ENCODE data around the gene MMP10. TPM values are rescaled to one million over a fixed set of nuclear protein-coding genes. Genes with fewer than 3 reads are reported as not detected.

The MMP10 gene
- total RNA-seq (ENCODE audit: low replicate concordance): 0.71 and 2.0 TPM in 2 replicates
- long read RNA-seq, partial matches to known transcripts: 0 of 4 reads
- long read RNA-seq, other reads (novel, unspliced or antisense): 0 of 4 reads

DNA sequence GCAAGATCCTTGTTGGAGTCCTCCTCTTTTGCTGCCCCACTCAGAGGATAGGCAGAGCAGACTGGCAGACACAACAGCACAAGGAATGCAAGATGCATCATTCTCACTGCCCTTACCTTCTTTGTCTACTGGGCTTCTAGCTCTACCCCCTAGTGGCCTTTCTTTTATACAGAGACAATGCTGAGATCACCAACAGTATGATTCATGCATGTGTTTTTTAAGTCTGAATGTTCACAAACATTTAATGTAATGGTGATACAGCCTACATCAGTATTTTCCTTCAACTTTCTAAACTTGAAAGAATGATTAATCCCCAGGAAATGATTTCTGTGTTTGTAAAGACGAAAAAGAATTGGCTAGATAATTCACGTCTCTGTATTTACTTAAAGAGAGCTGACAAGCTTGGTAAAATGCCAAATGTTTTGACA, at the start of gene MMP10:
Gene MMP10, minus strand, starts transcription at position 138 of the 428 bp plus-strand sequence. Its CDS starts 37 bp downstream, at position 101.
- Mint-ChIP-seq H3K4me3 (no peak within 1 kb of the TSS), H3K9me3 (no peaks in the 10 kb centered on the region), H3K4me1 (ENCODE audit: unreplicated experiment) (peaks cover 7% of the 10 kb centered on the region), H3K36me3 (no peaks in the 10 kb centered on the region), H3K27ac (no peak within 1 kb of the TSS), H3K27me3 (peaks cover 6% of the 10 kb centered on the region)
- DNase-seq (ENCODE audit: extremely low spot score, unreplicated experiment): no peak
- TF ChIP-seq, protein P1, sequence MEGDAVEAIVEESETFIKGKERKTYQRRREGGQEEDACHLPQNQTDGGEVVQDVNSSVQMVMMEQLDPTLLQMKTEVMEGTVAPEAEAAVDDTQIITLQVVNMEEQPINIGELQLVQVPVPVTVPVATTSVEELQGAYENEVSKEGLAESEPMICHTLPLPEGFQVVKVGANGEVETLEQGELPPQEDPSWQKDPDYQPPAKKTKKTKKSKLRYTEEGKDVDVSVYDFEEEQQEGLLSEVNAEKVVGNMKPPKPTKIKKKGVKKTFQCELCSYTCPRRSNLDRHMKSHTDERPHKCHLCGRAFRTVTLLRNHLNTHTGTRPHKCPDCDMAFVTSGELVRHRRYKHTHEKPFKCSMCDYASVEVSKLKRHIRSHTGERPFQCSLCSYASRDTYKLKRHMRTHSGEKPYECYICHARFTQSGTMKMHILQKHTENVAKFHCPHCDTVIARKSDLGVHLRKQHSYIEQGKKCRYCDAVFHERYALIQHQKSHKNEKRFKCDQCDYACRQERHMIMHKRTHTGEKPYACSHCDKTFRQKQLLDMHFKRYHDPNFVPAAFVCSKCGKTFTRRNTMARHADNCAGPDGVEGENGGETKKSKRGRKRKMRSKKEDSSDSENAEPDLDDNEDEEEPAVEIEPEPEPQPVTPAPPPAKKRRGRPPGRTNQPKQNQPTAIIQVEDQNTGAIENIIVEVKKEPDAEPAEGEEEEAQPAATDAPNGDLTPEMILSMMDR (conservative IDR thresholded peaks at IDR 0.05): peak; percentile 68

DNA sequence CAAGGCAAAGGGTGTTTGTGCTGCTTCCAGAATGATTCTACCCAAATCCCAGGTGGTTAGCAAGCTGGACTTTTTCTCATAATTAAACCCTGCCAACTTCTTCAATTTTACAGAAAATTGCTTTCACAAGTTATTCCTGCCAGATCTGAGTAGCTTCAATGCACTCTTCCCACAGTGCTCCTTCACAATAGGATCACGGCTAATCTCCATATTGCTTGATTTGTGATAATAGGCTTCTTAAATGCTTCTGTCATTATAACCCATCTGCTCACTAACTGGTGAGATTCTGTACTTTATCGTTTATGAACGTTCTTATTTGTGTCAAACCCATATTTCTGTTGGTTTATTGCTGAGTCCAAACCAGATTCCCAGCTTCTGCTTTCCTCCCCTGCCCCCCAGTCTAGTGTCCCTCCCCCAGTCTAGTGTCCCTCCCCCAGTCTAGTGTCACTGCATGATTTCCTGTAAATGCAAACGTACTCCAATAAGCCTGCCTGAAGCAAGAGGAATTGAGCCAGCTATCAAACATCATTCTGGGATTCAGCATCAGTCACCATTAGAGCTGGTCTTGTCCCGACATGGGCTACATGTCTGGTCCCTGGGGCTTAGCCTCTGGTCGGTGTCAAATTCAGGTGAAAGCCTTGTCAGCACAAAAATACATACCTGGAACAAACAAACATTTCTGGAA, 49.0 kb upstream of the MMP10 start:
- Mint-ChIP-seq H3K27me3 (peaks cover 14% of the 10 kb centered on the region), H3K27ac (no peak overlapping the region), H3K9me3 (no peaks in the 10 kb centered on the region), H3K36me3 (no peaks in the 10 kb centered on the region), H3K4me3 (no peak overlapping the region), H3K4me1 (ENCODE audit: unreplicated experiment) (peaks cover 4% of the 10 kb centered on the region)
- DNase-seq (ENCODE audit: extremely low spot score, unreplicated experiment): no peak
- TF ChIP-seq, protein P1 (conservative IDR thresholded peaks at IDR 0.05): no peak

DNA sequence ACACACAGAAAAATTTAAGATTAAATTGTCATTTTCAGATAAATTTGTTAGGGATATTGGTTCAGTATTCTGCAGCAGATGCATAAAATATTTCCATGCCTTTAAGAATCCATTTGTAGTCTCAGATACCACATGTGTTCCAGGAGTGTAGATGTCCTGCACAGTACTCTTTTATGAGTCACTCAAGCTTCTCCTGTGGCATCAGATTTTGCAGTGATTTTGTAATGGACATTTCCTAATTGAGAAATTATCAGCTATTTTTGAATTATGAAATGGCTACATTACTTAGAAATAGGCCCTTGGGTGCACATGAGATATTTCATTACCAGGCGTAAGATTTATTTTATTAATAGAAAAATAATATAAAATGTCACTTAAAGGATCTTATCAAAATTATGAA, 44.1 kb upstream of the MMP10 start:
- H3K27me3 Mint-ChIP-seq: no peaks in the 10 kb centered on the region
- peaks cover 2% of the 10 kb centered on the region for H3K4me1 Mint-ChIP-seq (ENCODE audit: unreplicated experiment)
- TF ChIP-seq, protein P1 (conservative IDR thresholded peaks at IDR 0.05): no peak
- DNase-seq (ENCODE audit: extremely low spot score, unreplicated experiment): no peak
- H3K27ac Mint-ChIP-seq: no peak overlapping the region
- H3K36me3 Mint-ChIP-seq: no peaks in the 10 kb centered on the region
- no peak overlapping the region for H3K4me3 Mint-ChIP-seq
- no peaks in the 10 kb centered on the region for H3K9me3 Mint-ChIP-seq

DNA sequence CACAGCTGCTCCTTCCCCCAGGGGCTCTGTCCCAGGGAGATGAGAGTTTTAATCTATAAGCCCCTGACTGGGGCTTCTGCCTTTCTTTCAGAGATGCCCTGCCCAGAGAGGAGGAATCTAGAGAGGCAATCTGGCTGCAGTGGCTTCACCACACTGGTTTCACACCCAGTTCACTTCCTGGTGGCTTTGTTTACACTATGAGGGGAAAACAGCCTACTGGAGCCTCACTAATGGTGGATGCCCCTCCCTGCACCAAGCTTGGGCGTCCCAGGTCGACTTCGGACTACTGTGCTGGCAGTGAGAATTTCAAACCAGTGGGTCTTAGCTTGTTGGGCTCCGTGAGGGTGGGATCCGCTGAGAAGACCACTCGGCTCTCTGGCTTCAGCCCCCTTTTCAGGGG, 39.1 kb upstream of the MMP10 start:
- Mint-ChIP-seq H3K4me3 (no peak overlapping the region), H3K27me3 (no peaks in the 10 kb centered on the region), H3K4me1 (ENCODE audit: unreplicated experiment) (no peaks in the 10 kb centered on the region), H3K9me3 (peaks cover 17% of the 10 kb centered on the region), H3K36me3 (no peaks in the 10 kb centered on the region), H3K27ac (no peak overlapping the region)
- TF ChIP-seq, protein P1 (conservative IDR thresholded peaks at IDR 0.05): no peak
- DNase-seq (ENCODE audit: extremely low spot score, unreplicated experiment): no peak

DNA sequence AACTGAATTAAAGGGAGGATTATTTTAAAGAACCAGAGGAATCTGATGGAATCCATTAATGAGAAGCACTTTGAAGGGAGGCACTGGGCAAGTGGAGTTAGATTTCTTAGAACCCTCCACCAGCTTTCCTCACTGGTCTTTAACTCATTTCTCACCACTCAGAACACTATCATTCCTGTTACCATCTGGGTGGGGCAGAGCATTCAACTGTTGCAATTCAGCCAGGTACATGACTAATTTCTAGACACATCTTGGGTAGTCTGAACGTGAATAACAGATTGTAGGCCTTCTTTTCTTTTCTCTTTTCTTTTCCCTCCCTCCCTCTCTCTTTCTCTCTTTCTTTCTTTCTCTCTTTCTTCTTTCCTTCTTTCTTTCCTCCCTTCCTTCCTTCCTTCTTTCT, 33.1 kb upstream of the MMP10 start:
- Mint-ChIP-seq H3K9me3 (peaks cover 15% of the 10 kb centered on the region), H3K27me3 (no peaks in the 10 kb centered on the region), H3K4me1 (ENCODE audit: unreplicated experiment) (no peaks in the 10 kb centered on the region), H3K36me3 (no peaks in the 10 kb centered on the region), H3K4me3 (no peak overlapping the region), H3K27ac (no peak overlapping the region)
- TF ChIP-seq, protein P1 (conservative IDR thresholded peaks at IDR 0.05): no peak
- no peak for DNase-seq (ENCODE audit: extremely low spot score, unreplicated experiment)

Data from type B pancreatic cell (in vitro differentiated cells).